B cell (primary cell): Measurements from ENCODE around the gene PRRT1. TPM values are rescaled to one million over a fixed set of nuclear protein-coding genes. Genes with fewer than 3 reads are reported as not detected.
A peak's percentile ranks its signal among the peaks of the same experiment; 100 is the strongest.

Experiments
- ATAC-seq: fragments of 200-7000 bp; cut with Tn5 transposase; one replicate; pipeline ENCODE4 v1.10.0; 2021; ENCODE audit warnings: low read depth, mild to moderate bottlenecking, moderate number of reproducible peaks, moderate library complexity
- CTCF ChIA-PET: fragments of 350-600 bp; sonication (Branson Sonifier 250); formaldehyde crosslinking; loops from one replicate; lab custom pipeline; 2021; ENCODE audit warnings: antibody characterized with exemption, inconsistent platforms; lab: Charles Lee
- POLR2A ChIA-PET: fragments of 350-600 bp; sonication (Branson Sonifier 250); formaldehyde crosslinking; loops from one replicate; lab custom pipeline; 2021; ENCODE audit warnings: antibody characterized with exemption; lab: Charles Lee
- DNase-seq: peaks from one replicate; pipeline ENCODE4 v3.0.0; 2013
- H2AFZ ChIP-seq: 2 replicates; pipeline ENCODE4 v1.6.1; 2012; ENCODE audit warnings: mild to moderate bottlenecking, low read depth, low read length; ENCODE audit not compliant: insufficient read depth, poor library complexity, severe bottlenecking
- H3K27ac ChIP-seq, 2 donors: 1 replicate in 1 of 2; 2 replicates in 1 of 2; pipeline ENCODE4 v1.5.1; 2012 to 2013; ENCODE audit warnings: low read length in 2 of 2, mild to moderate bottlenecking in 2 of 2, moderate library complexity in 1 of 2
- H3K27me3 ChIP-seq, 4 experiments: fragments of 200-600 bp in 1 of 4; sonication (generic) in 1 of 4; replicated peaks in 1 of 4; 1 replicate in 2 of 4; 2 replicates in 2 of 4; pipeline versions ENCODE4 v1.6.1 to v1.7.0; 2013 to 2016; ENCODE audit warnings: low read length in 3 of 4, mild to moderate bottlenecking in 2 of 4, mixed read lengths in 1 of 4, moderate library complexity in 1 of 4; ENCODE audit not compliant: insufficient read depth in 4 of 4, control insufficient read depth in 3 of 4; ENCODE audit errors: control extremely low read depth in 1 of 4
- H3K36me3 ChIP-seq, 2 experiments: replicated peaks in 1 of 2; 1 replicate in 1 of 2; 2 replicates in 1 of 2; pipeline versions ENCODE4 v1.6.1 to v1.7.1; 2013; ENCODE audit warnings: low read length in 1 of 2; ENCODE audit not compliant: insufficient read depth in 2 of 2, control insufficient read depth in 1 of 2; ENCODE audit errors: control extremely low read depth in 1 of 2, extremely low read depth in 1 of 2
- H3K4me1 ChIP-seq, 2 donors: fragments of 200-600 bp in 1 of 2; sonication (generic) in 1 of 2; 1 replicate in 1 of 2; 2 replicates in 1 of 2; pipeline versions ENCODE4 v1.5.1 to v1.6.1; 2013 to 2017; ENCODE audit warnings: low read length in 2 of 2; ENCODE audit not compliant: control insufficient read depth in 2 of 2, insufficient read depth in 2 of 2
- H3K4me2 ChIP-seq: replicated peaks from 2 replicates; pipeline ENCODE3; 2012; ENCODE audit warnings: mild to moderate bottlenecking, low read depth, low read length; ENCODE audit not compliant: poor library complexity, severe bottlenecking
- H3K4me3 ChIP-seq, 5 experiments: fragments of 200-600 bp in 1 of 5; sonication (generic) in 1 of 5; 1 replicate in 3 of 5; 2 replicates in 2 of 5; pipeline versions ENCODE4 v1.5.1 to v1.7.0; 2011 to 2016; ENCODE audit warnings: low read length in 4 of 5, mild to moderate bottlenecking in 4 of 5, low read depth in 2 of 5, control low read depth in 1 of 5, moderate library complexity in 1 of 5; ENCODE audit not compliant: insufficient read depth in 1 of 5; ENCODE audit errors: control extremely low read depth in 1 of 5, extremely low read depth in 1 of 5
- H3K79me2 ChIP-seq: fragments of 200-600 bp; sonication (generic); one replicate; pipeline ENCODE4 v1.6.0; 2016; ENCODE audit warnings: low read length; ENCODE audit not compliant: control insufficient read depth, insufficient read depth
- H3K9ac ChIP-seq: fragments of 200-600 bp; sonication (generic); 2 replicates; pipeline ENCODE4 v1.6.1; 2017; ENCODE audit warnings: mild to moderate bottlenecking, low read length, moderate library complexity
- H3K9me3 ChIP-seq, 3 donors: one replicate each; pipeline versions ENCODE4 v1.6.1 to v1.7.1; 2013; ENCODE audit warnings: low read length in 2 of 3; ENCODE audit not compliant: control insufficient read depth in 2 of 3, insufficient read depth in 1 of 3; ENCODE audit errors: control extremely low read depth in 1 of 3
- H4K20me1 ChIP-seq: 2 replicates; pipeline ENCODE4 v1.6.0; 2012; ENCODE audit warnings: mild to moderate bottlenecking, low read length; ENCODE audit not compliant: insufficient read depth, control insufficient read depth, poor library complexity, severe bottlenecking
- H3K27ac Mint-ChIP-seq: one replicate; pipeline ENCODE4 v1.8.0; 2021; ENCODE audit warnings: mixed read lengths
- H3K27me3 Mint-ChIP-seq: one replicate; pipeline ENCODE4 v1.8.0; 2021; ENCODE audit warnings: mixed read lengths
- H3K4me1 Mint-ChIP-seq: one replicate; pipeline ENCODE4 v1.8.0; 2021; ENCODE audit warnings: mixed read lengths
- H3K4me3 Mint-ChIP-seq: one replicate; pipeline ENCODE4 v1.8.0; 2021; ENCODE audit warnings: mixed read lengths
- H3K9me3 Mint-ChIP-seq: one replicate; pipeline ENCODE4 v1.8.0; 2022; ENCODE audit warnings: mixed read lengths; ENCODE audit not compliant: insufficient read depth
- EZH2 ChIP-seq: IDR thresholded peaks from 2 replicates; pipeline ENCODE4 v1.6.1; 2012; ENCODE audit warnings: borderline replicate concordance, low read depth, mild to moderate bottlenecking, moderate library complexity, low read length; ENCODE audit not compliant: insufficient read depth, poor library complexity, severe bottlenecking
- WGBS: methylation state at CpG from one replicate; pipeline ENCODE4 v1.1.5; 2013; ENCODE audit warnings: missing lambda C conversion rate; ENCODE audit not compliant: insufficient coverage; 5-methylcytosine and 5-hydroxymethylcytosine counted together
- intact Hi-C: fragments of 100-400 bp; cut with micrococcal nuclease; formaldehyde crosslinking; loops from one replicate; pipeline ENCODE4 v1.10.0; 2022
- polyA plus RNA-seq: library from polyadenylated mRNA; depleted of rRNA; stranded (reverse); fragments of >200 nt; gene quantifications from 2 replicates; pipeline ENCODE4 v1.2.3, GENCODE V29; 2012
- total RNA-seq, 2 donors: library from RNA; stranded (reverse); fragments of 120-200 nt in 1 of 2; gene quantifications; 1 replicate in 1 of 2; 2 replicates in 1 of 2; pipeline versions ENCODE4 v1.2.3 to v1.2.4, GENCODE V29; 2013 to 2022
- TF ChIP-seq, protein P1 (sequence below): fragments of 200-600 bp; IDR thresholded peaks from one replicate; pipeline ENCODE4 v1.8.0; 2022; ENCODE audit warnings: antibody characterized with exemption, mild to moderate bottlenecking

PRRT1 gene
- total and polyA plus RNA-seq, 2 donors (not counting 1 experiment from before 2014, with no cell fraction given), result not detected

DNA sequence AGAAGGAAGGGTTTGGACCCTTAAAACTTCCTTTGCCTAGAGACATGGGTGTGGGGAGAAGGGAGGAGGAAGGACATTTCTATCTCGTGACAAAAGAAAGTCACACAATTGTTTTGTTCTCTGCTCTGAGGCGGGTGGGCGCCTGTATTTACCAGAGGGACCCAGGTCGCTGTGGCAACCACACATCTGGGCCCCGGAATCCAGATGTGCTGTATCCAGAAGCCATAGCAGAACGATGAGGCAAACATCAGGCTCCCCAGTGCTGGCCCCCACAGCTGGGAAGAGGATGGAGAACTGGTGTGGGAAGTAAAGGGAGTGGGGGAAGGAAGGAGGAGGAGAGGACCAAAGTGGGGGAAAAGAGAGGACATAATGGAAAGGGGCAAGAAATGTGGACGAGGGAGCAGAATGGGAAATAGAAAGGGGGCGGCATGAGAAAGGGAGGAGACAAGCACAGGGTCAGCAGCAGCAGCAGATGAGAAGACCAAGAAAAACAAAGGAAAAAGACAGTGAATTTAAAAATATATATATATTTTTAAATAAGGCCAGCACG, 39.2 kb downstream of the PRRT1 start:
- Histone ChIP-seq H3K9me3 (no peaks in the 10 kb centered on the region), H3K4me1 (peaks cover 13% of the 10 kb centered on the region in 2 donors), H4K20me1 (no peaks in the 10 kb centered on the region), H2AFZ (no peak overlapping the region), H3K79me2 (no peaks in the 10 kb centered on the region), H3K4me2 (no peak overlapping the region), H3K9ac (no peak overlapping the region), H3K27me3 (peaks cover 0 to 14% (median 5%) of the 10 kb centered on the region in 4 experiments), H3K27ac (no peak overlapping the region), H3K4me3 (no peak overlapping the region), H3K36me3 (peaks cover 0 to 25% of the 10 kb centered on the region in 2 experiments)
- WGBS, result 93% methylated on average over 6 of the region's 9 CpGs
- H3K9me3 Mint-ChIP-seq, result no peaks in the 10 kb centered on the region
- DNase-seq (no peak), ATAC-seq (no peak)
- peaks cover 11% of the 10 kb centered on the region for H3K4me1 Mint-ChIP-seq
- POLR2A ChIA-PET, result interaction anchor here (0.7 kb wide), 1 partner anchor 15 kb away, joined by 5 read pairs; the partner anchor contains the start of gene ATF6B
- H3K27me3 Mint-ChIP-seq, result peaks cover 11% of the 10 kb centered on the region
- H3K27ac Mint-ChIP-seq, result peak overlapping the region; percentile 16
- intact Hi-C loops, result no loop called here
- no peak overlapping the region for H3K4me3 Mint-ChIP-seq
- CTCF ChIA-PET, result no interaction called here
- TF ChIP-seq EZH2, result no peak
- TF ChIP-seq, protein P1, sequence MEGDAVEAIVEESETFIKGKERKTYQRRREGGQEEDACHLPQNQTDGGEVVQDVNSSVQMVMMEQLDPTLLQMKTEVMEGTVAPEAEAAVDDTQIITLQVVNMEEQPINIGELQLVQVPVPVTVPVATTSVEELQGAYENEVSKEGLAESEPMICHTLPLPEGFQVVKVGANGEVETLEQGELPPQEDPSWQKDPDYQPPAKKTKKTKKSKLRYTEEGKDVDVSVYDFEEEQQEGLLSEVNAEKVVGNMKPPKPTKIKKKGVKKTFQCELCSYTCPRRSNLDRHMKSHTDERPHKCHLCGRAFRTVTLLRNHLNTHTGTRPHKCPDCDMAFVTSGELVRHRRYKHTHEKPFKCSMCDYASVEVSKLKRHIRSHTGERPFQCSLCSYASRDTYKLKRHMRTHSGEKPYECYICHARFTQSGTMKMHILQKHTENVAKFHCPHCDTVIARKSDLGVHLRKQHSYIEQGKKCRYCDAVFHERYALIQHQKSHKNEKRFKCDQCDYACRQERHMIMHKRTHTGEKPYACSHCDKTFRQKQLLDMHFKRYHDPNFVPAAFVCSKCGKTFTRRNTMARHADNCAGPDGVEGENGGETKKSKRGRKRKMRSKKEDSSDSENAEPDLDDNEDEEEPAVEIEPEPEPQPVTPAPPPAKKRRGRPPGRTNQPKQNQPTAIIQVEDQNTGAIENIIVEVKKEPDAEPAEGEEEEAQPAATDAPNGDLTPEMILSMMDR, result no peak

GRCh38 chr6:32111424-32112066, 40.2 kb downstream of the PRRT1 start:
- WGBS, result 100% methylated on average over 2 of the region's 7 CpGs
- no peak for ATAC-seq
- H3K27me3 ChIP-seq, result peaks cover 0 to 24% (median 8%) of the 10 kb centered on the region in 4 experiments
- H3K9me3 ChIP-seq, result no peaks in the 10 kb centered on the region
- H3K9me3 Mint-ChIP-seq, result no peaks in the 10 kb centered on the region
- TF ChIP-seq EZH2, result no peak
- TF ChIP-seq, protein P1, result no peak
- no peak overlapping the region for H3K27ac Mint-ChIP-seq
- H2AFZ ChIP-seq, result no peak overlapping the region
- intact Hi-C loops, result no loop called here
- no peaks in the 10 kb centered on the region for H3K79me2 ChIP-seq
- no peak overlapping the region for H3K4me3 Mint-ChIP-seq
- DNase-seq, result no peak
- H3K27ac ChIP-seq, result no peak overlapping the region
- peaks cover 0 to 16% of the 10 kb centered on the region in 2 experiments for H3K36me3 ChIP-seq
- POLR2A ChIA-PET, result interaction anchor here (0.6 kb wide), 1 partner anchor 34 kb away, joined by 3 read pairs; no protein-coding TSS in a partner anchor
- H3K4me1 Mint-ChIP-seq, result peaks cover 11% of the 10 kb centered on the region
- H3K4me1 ChIP-seq, result peaks cover 13 to 15% of the 10 kb centered on the region in 2 donors
- H3K27me3 Mint-ChIP-seq, result peaks cover 17% of the 10 kb centered on the region
- H3K9ac ChIP-seq, result no peak overlapping the region
- no peak overlapping the region for H3K4me3 ChIP-seq
- H3K4me2 ChIP-seq, result no peak overlapping the region
- H4K20me1 ChIP-seq, result no peaks in the 10 kb centered on the region
- CTCF ChIA-PET, result no interaction called here
